Immature natural killer cell (primary cell): ENCODE results near the gene STX10. TPM values are rescaled to one million over a fixed set of nuclear protein-coding genes. Genes with fewer than 3 reads are reported as not detected.

ENCODE experiments used
- DNase-seq, 3 donors: peaks; one replicate each; pipeline ENCODE4 v3.0.0; 2022; ENCODE audit warnings: mixed read lengths in 1 of 3
- H3K27ac Mint-ChIP-seq, 6 donors: one replicate each; pipeline ENCODE4 v1.8.0; 2020; ENCODE audit warnings: mixed read lengths in 6 of 6, mild to moderate bottlenecking in 5 of 6, inconsistent platforms in 4 of 6, moderate library complexity in 3 of 6
- H3K27me3 Mint-ChIP-seq, 3 donors: one replicate each; pipeline ENCODE4 v1.8.0; 2020 to 2021; ENCODE audit warnings: low read depth in 3 of 3, mild to moderate bottlenecking in 3 of 3, mixed read lengths in 3 of 3, moderate library complexity in 3 of 3, inconsistent platforms in 1 of 3
- H3K36me3 Mint-ChIP-seq, 3 donors: one replicate each; pipeline ENCODE4 v1.8.0; 2020; ENCODE audit warnings: mixed read lengths in 3 of 3, inconsistent platforms in 2 of 3, mild to moderate bottlenecking in 2 of 3
- H3K4me1 Mint-ChIP-seq, 2 donors: one replicate each; pipeline ENCODE4 v1.8.0; 2020; ENCODE audit warnings: inconsistent platforms in 2 of 2, mild to moderate bottlenecking in 2 of 2, mixed read lengths in 2 of 2, moderate library complexity in 1 of 2
- H3K4me3 Mint-ChIP-seq, 5 donors: one replicate each; pipeline ENCODE4 v1.8.0; 2020; ENCODE audit warnings: mild to moderate bottlenecking in 5 of 5, mixed read lengths in 5 of 5, inconsistent platforms in 3 of 5, moderate library complexity in 3 of 5
- H3K9me3 Mint-ChIP-seq, 6 donors: one replicate each; pipeline ENCODE4 v1.8.0; 2020; ENCODE audit warnings: mild to moderate bottlenecking in 6 of 6, mixed read lengths in 6 of 6, inconsistent platforms in 4 of 6, moderate library complexity in 3 of 6
- polyA plus RNA-seq, 3 donors: library from polyadenylated mRNA; unstranded; fragments of 300-500 nt; fragmentation: Illumina TruSeq; gene quantifications; one replicate each; pipeline ENCODE4 v1.2.3, GENCODE V29; 2021

Gene STX10
- polyA plus RNA-seq, 3 donors from 2014 or later: 56.8 to 92.5 (median 66.0) TPM

DNA sequence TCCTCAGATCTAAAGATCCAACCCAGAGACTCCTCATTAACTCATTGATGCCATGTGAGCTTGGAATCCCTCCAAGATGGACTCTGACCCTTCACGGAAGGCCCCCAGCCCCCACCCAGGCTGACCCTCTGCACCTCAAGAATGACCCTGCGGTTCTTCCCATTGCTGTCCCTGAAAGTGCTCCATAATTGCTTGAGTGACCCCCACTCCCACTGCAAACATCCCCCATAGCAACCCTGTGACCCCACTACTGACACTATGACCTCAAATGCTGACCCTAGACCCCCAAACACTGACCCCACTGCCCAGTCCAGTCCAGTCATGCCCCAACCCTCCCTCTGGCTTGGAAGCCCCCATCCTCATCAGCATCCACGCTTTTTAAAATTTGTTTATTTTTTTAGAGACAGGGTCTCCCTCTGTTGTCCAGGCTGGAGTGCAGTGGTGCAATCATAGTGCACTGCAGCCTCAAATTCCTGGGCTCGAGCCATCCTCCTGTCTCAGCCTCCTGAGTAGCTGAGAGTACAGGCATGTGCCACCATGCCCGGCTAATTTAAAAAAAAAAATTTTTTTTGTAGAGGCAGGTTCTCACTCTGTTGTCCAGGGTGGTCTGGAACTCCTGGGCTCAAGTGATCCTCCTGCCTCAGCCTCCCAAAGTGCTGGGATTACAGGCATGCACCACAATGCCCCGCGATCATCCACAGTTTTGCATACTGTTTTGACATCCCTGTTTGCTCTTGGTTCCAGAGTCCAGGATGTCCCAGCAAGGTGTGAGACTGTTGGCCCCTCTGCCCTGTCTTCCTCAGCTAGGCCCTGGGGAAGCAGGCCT, 48.4 kb downstream of the STX10 start:
- DNase-seq: no peak
- no peaks in the 10 kb centered on the region for H3K36me3 Mint-ChIP-seq
- H3K27me3 Mint-ChIP-seq: peaks cover 28 to 36% (median 30%) of the 10 kb centered on the region in 3 donors
- peaks cover 50 to 52% of the 10 kb centered on the region in 2 donors for H3K4me1 Mint-ChIP-seq
- H3K9me3 Mint-ChIP-seq: peaks cover 2 to 6% (median 4%) of the 10 kb centered on the region in 6 donors
- peak overlapping the region; percentile 30 to 70 (median 48) for H3K4me3 Mint-ChIP-seq
- H3K27ac Mint-ChIP-seq: peak overlapping the region in 3 of 6 donors; percentile 55 to 64 (median 57)

- Mint-ChIP-seq H3K27me3 (peaks cover 33 to 43% (median 34%) of the 10 kb centered on the region in 3 donors), H3K4me1 (peaks cover 53 to 56% of the 10 kb centered on the region in 2 donors), H3K4me3 (peak overlapping the region in 3 of 5 donors; percentile 44 to 70 (median 53)), H3K36me3 (no peaks in the 10 kb centered on the region), H3K27ac (peak overlapping the region in 1 of 6 donors; percentile 57), H3K9me3 (peaks cover 2 to 6% (median 4%) of the 10 kb centered on the region in 6 donors)
- no peak for DNase-seq
Measured at GRCh38 chr19:13100841-13101589, 49.2 kb downstream of the STX10 start.

- DNase-seq: peak; percentile 85 to 90 (median 85)
- Mint-ChIP-seq H3K27me3 (peaks cover 35 to 45% (median 37%) of the 10 kb centered on the region in 3 donors), H3K27ac (peak overlapping the region; percentile 87 to 99 (median 94)), H3K4me3 (peak overlapping the region; percentile 71 to 90 (median 78)), H3K36me3 (no peaks in the 10 kb centered on the region), H3K4me1 (peaks cover 53 to 60% of the 10 kb centered on the region in 2 donors), H3K9me3 (peaks cover 2 to 6% (median 4%) of the 10 kb centered on the region in 6 donors)
Measured at GRCh38 chr19:13100031-13100588, 50.1 kb downstream of the STX10 start.

- Mint-ChIP-seq H3K9me3 (peaks cover 2 to 6% (median 4%) of the 10 kb centered on the region in 6 donors), H3K27me3 (peaks cover 40 to 44% (median 41%) of the 10 kb centered on the region in 3 donors), H3K36me3 (no peaks in the 10 kb centered on the region), H3K27ac (peak overlapping the region; percentile 87 to 99 (median 94)), H3K4me1 (peaks cover 46 to 54% of the 10 kb centered on the region in 2 donors), H3K4me3 (peak overlapping the region; percentile 71 to 90 (median 78))
- DNase-seq: peak; percentile 82 to 86 (median 86)
Measured at GRCh38 chr19:13099073-13099999, 50.8 kb downstream of the STX10 start.

DNA sequence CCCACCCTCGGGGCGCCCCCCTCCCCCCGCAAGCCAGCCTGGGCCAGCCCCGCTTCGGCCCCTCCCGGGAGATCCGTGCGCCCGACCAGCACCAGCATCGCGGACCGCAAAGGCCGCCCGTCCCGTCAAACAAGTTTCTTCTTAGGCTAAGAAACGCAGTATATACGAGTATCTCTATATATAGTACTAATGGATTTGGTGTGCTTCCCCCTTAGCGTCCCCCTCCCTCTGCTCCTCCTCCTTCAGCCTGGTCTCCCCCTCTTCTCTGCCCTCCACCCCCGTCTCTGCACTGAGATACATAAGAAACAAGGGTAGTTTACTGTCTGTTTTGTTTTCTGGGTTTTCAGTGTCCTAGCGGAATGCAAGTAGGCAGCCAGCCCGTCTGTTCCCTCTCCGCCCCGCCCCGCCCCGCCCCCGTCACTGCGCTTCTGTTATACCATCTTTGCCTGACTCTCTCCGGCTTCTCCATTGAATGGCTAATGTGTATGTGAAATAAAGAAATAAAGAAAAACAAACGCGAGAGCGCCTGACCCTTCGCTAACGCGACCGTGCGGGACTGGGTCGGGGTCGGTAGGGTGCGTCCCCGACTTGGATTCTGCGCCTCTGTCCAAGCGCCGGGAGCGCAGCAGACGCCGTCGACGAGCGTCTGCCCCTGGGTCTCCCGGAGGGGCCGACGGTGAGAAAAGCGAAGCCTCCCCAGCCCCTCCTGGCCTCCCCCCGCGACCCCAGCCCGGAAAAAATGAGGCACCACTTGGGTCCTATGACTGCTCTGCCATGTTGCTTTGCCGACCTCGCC, 51.7 kb downstream of the STX10 start:
- peaks cover 46 to 53% of the 10 kb centered on the region in 2 donors for H3K4me1 Mint-ChIP-seq
- H3K4me3 Mint-ChIP-seq: peak overlapping the region; percentile 48 to 82 (median 62)
- H3K36me3 Mint-ChIP-seq: no peaks in the 10 kb centered on the region
- DNase-seq: no peak
- peaks cover 44 to 45% (median 45%) of the 10 kb centered on the region in 3 donors for H3K27me3 Mint-ChIP-seq
- H3K27ac Mint-ChIP-seq: peak overlapping the region in 5 of 6 donors; percentile 80 to 99 (median 84)
- H3K9me3 Mint-ChIP-seq: peaks cover 2 to 6% (median 4%) of the 10 kb centered on the region in 6 donors

DNA sequence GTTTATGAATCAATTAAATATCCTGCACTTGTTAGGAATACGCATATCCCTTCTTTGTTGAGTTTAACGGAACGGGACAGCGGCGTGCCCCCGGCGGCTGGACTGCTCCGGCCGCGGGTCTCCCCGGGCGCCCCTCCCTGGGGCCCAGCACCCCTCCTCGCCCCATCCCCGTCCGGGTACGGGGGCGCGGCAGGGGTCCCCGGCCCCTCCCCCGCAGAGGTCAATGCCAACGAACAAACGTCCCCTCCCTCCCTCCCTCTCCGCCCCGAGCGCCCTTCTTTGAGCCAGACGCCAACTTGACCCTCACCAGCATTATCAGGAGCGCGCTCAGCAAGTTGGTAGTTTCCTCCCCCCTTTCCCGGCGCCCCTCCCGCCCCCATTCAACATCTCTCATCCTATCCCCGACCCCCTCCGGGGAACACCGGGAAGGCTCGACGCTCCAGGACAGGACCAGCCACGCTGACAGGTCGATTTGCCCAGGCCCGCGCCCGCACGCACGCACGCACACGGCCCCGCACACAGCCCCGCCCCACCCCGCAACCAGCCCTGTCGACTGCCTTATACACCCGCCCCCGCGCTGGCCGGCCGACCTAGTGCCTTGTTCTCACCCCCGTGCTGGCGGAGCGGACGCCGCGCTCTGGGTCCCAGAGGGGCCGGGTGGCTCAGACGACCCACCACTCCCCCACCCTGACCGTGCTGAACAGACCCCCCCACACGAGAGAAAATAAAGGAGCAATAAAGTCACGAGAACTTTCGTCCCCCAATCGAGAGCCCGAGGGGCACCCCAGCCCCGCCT, 52.5 kb downstream of the STX10 start:
- peaks cover 41 to 47% of the 10 kb centered on the region in 2 donors for H3K4me1 Mint-ChIP-seq
- H3K4me3 Mint-ChIP-seq: peak overlapping the region in 3 of 5 donors; percentile 15 to 47 (median 45)
- peaks cover 2 to 6% (median 4%) of the 10 kb centered on the region in 6 donors for H3K9me3 Mint-ChIP-seq
- no peak for DNase-seq
- no peaks in the 10 kb centered on the region for H3K36me3 Mint-ChIP-seq
- peak overlapping the region in 2 of 6 donors; percentile 28 to 45 for H3K27ac Mint-ChIP-seq
- H3K27me3 Mint-ChIP-seq: peaks cover 44 to 45% (median 45%) of the 10 kb centered on the region in 3 donors

- peaks cover 44 to 45% (median 45%) of the 10 kb centered on the region in 3 donors for H3K27me3 Mint-ChIP-seq
- H3K27ac Mint-ChIP-seq: peak overlapping the region in 3 of 6 donors; percentile 18 to 65 (median 65)
- H3K4me3 Mint-ChIP-seq: peak overlapping the region in 4 of 5 donors; percentile 27 to 60 (median 52)
- peaks cover 36 to 47% of the 10 kb centered on the region in 2 donors for H3K4me1 Mint-ChIP-seq
- peaks cover 2 to 6% (median 4%) of the 10 kb centered on the region in 6 donors for H3K9me3 Mint-ChIP-seq
- no peak for DNase-seq
- H3K36me3 Mint-ChIP-seq: no peaks in the 10 kb centered on the region
Measured at GRCh38 chr19:13097033-13097462, 53.1 kb downstream of the STX10 start.

GRCh38 chr19:13095934-13096927, 53.9 kb downstream of the STX10 start:
- peaks cover 28 to 41% of the 10 kb centered on the region in 2 donors for H3K4me1 Mint-ChIP-seq
- H3K4me3 Mint-ChIP-seq: peak overlapping the region in 1 of 5 donors; percentile 4
- H3K9me3 Mint-ChIP-seq: peaks cover 2 to 6% (median 4%) of the 10 kb centered on the region in 6 donors
- peak overlapping the region in 3 of 6 donors; percentile 5 to 65 (median 53) for H3K27ac Mint-ChIP-seq
- DNase-seq: no peak
- peaks cover 40 to 47% (median 41%) of the 10 kb centered on the region in 3 donors for H3K27me3 Mint-ChIP-seq
- H3K36me3 Mint-ChIP-seq: no peaks in the 10 kb centered on the region

DNA sequence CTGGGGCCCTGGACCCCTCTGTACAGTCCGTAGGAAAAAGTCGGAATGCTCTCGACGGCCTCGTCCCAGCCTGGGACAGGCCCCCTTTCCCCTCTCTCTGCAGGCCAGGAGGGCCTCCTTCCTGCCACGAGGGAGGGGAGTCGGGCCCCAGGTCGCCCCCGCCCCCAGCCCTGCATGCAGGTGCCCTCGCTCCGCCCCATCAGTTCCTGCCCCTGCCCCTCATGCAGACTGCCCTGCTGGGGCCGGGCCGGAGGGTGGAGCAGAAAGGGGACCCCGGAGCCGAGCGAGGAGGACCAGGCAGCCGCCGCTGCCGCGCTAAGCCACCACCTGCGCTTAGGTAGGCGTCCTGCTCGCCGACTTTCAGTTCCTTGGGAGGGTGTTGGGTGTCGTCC, 54.8 kb downstream of the STX10 start:
- Mint-ChIP-seq H3K27ac (no peak overlapping the region), H3K4me1 (peaks cover 26 to 37% of the 10 kb centered on the region in 2 donors), H3K27me3 (peaks cover 39 to 45% (median 39%) of the 10 kb centered on the region in 3 donors), H3K36me3 (no peaks in the 10 kb centered on the region), H3K9me3 (peaks cover 2 to 6% (median 4%) of the 10 kb centered on the region in 6 donors), H3K4me3 (no peak overlapping the region)
- DNase-seq: no peak

- Mint-ChIP-seq H3K9me3 (peaks cover 0 to 2% (median under 1%) of the 10 kb centered on the region in 6 donors), H3K36me3 (no peaks in the 10 kb centered on the region), H3K4me3 (no peak overlapping the region), H3K27me3 (peaks cover 34 to 40% (median 37%) of the 10 kb centered on the region in 3 donors), H3K4me1 (peaks cover 21 to 32% of the 10 kb centered on the region in 2 donors), H3K27ac (peak overlapping the region in 1 of 6 donors; percentile 16)
- no peak for DNase-seq
Measured at GRCh38 chr19:13094771-13095392, 55.3 kb downstream of the STX10 start.
